Measurements from ENCODE around the gene MUS81.
A peak's percentile ranks its signal among the peaks of the same experiment; 100 is the strongest.
"Not testable (repeated sequence)": the region's sequence is repeated elsewhere in the genome, so short reads cannot be mapped to it uniquely, and the experiment has no call there.

Gene MUS81

DNA sequence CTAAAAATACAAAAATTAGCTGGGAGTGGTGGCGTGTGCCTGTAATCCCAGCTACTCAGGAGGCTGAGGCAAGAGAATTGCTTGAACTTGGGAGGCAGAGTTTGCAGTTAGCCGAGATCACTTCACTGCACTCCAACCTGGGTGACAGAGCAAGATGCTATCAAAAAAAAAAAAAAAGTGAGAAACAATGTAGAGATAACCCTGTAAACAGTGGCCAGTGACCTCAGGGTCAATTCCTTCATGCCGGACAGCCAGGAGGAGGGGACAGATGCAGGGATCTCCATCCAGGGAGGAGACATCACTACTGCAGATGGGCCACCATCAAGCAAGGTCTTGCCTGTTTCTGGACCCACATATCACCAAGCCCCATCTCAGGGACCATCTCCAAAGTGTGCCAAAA, 12.5 kb upstream of the MUS81 start:
- DNase-seq: no peak

DNA sequence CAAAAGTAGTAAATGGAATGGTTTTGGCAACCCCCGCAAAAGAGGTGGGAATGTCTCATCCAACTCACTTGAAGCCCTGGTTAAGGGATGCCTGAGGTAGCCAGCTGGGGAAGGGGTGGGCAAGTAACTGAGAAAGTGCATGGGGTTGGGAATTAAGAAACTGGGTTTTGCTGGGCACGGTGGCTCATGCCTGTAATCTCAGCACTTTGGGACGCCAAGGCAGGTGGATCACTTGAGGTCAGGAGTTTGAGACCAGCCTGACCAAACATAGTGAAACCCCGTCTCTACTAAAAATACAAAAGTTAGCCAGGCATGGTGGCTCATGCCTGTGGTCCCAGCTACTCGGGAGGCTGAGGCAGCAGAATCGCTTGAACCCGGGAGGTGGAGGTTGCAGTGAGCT, 11.5 kb upstream of the MUS81 start:
- not testable (repeated sequence) for DNase-seq

DNA sequence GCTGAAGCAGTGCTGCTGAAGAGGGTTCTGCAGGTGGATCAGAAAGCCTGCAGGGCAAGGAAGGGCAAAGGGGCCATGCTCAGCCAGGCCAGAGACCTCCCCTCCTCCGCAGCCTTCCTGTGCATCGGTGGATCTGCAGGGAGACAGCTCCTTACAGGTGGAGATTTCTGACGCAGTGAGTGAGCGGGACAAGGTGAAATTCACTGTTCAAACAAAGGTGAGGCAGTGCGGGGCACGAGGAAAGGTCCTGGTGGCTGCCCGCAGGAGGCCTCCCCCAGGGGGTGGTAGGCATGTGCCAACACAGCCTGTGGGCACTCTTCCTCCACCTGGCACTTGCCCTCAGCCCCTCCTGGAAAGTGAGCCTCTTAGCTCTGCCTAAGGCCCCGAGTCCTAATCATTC, 10.9 kb upstream of the MUS81 start:
- no peak for DNase-seq

DNA sequence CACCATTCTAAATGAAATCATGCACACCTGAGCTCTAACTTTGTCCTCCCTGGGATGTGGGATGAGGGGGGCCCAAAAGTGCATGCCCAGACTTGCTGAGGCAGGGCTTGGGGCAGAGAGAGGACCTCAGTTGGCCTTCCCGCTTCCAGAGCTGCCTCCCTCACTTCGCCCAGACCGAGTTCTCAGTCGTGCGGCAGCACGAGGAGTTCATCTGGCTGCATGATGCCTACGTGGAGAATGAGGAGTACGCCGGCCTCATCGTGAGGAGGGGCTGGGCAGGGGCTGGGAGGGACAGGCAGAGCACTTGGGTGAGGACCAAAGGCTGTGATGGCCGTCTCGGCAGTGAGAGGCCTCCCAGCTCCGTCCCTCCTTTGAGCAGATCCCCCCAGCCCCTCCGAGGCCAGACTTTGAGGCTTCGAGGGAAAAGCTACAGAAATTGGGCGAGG, 10.4 kb upstream of the MUS81 start:
- no peak for DNase-seq

DNA sequence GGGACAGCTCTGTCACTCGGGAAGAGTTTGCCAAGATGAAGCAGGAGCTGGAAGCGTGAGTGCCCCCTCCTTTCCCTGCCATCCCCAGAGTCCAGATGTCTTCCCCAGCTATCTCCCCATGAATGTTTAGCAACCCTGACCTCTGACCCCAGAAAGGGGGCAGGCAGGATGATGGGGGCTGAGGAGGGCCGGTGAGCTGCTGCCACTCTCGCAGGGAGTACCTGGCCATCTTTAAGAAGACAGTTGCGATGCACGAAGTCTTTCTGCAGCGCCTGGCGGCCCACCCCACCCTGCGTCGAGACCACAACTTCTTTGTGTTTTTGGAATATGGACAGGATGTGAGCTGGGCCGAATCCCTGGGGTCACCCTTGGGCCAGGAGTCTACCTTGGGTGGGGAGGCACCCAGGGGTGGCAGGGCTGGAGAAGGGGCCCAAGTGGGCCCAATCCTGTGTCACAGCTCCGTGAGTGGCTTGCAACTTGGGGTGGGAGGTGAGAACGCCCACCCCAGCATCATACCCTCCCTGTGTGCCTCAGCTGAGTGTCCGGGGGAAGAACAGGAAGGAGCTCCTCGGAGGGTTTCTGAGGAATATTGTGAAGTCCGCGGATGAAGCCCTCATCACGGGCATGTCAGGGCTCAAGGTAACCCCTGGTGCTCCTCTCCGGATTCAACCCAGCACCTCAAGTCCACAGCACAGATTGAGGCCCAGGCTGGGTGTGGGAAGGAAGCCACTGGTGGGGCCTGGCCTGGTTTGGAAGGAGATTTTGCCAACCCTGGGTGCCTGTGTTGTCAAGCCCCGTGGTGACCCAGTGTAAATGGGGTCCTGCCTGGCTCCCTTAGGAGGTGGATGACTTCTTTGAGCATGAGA, 9.8 kb upstream of the MUS81 start:
- no peak for DNase-seq

DNA sequence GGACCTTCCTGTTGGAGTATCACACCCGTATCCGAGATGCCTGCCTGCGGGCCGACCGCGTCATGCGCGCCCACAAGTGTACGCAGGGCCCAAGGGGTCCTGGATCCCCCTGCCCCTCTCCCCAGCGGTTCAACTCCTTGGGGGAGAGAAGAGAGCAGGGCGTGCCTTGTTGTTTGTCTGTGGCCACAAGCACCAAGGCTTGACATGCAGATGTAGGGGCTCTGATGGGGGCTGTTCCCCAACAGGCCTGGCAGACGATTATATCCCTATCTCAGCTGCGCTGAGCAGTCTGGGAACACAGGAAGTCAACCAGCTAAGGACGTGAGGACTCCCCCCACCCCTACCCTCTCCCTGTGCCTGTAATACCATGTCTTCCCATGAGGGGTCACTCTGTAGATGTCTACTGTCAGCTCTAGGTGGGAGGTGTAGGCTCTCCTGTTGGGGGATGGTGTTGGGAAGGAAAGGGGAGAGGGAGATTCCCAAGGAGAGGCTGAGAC, 9.1 kb upstream of the MUS81 start:
- DNase-seq: no peak

DNA sequence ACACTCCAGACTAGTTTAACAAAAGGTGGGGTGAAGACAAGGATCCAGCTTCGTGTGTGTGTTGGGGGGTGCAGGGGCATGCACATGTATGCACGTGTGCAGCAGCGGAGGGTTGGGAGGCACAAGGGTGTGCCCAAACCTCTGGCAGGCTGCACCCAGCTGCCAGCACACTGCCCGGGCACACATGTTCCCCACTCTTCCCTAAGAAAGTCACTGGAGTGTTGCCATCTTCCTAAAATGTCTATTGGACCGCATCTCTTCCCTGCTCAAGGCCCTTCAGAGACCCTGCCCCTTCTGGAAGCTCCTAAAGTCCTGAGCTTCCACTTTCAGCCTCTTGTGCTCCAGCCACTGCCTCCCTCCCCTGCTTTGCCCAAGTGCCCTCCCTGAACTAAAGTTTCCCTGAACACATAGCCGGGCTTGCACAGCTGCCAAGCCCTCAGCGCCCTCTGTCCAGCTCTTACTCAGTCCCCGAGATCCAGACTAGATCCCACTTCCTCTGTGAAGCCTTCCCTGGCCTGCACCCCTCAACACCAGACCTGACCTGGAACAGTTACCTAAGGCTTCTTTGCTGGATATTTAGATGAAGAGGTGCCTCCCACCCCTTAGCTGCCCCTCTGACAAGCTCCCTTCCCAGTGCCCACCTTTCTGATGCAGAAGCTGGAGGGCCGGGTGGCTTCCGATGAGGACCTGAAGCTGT, 8.3 kb upstream of the MUS81 start:
- DNase-seq: no peak

DNA sequence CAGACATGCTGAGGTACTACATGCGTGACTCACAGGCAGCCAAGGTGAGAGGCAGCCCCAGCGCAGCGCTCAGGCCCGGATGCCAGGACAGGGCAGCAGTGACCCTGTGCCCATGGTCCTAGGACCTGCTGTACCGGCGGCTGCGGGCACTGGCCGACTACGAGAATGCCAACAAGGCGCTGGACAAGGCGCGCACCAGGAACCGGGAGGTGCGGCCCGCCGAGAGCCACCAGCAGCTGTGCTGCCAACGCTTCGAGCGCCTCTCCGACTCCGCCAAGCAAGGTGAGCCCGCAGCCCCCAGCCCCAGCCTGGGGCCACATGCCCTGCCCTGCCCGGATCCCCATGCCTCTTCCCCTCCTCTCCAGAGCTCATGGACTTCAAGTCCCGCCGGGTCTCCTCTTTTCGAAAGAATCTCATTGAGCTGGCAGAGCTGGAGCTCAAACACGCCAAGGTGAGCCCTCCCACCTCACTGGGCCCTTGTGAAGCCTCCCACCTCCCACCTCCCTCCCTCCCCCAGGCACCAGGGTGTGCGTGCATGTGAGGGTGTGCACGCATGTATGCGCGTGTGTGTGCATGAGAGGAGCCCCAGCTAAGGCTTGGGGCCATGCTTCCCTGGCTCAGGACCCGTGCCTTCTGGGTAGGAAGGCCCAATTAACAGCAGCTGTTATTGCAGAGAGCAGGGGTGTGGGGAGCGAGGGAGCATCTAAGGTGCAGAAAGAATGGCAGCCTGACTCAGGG, 7.6 kb upstream of the MUS81 start:
- DNase-seq: no peak

DNA sequence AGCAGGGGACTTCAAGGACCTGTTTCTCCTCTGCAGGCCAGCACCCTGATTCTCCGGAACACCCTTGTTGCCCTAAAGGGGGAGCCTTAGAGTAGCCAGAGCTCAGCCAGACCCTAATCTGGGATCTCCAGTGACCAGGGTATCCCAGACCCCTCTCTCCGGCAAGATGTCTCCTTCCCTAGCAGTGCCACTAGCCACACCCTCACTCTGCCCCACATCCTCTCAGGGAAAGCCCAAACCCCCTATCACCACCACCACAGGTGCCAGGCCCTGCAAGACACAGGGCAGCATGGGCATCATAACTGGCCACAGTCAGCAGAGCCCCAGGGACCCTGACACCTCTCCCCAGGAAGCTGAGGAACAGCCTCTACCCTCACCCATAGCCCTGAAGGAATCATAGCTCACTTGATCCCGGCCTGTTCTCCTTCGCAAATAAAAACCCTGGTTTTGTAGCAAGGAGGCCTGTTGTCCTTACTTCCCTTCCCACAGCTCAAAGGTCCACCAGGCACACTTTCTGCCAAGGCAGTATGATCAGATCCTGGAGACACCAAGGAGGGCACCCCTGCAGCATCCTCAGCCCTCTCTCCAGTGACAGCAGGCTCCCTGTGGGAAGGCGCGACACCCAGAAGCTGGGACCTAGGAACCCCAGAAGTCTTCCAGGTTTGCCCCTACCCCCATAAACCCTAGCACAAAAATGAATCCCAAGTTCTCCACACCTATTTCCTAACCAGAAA, 6.8 kb upstream of the MUS81 start:
- DNase-seq: no peak

DNA sequence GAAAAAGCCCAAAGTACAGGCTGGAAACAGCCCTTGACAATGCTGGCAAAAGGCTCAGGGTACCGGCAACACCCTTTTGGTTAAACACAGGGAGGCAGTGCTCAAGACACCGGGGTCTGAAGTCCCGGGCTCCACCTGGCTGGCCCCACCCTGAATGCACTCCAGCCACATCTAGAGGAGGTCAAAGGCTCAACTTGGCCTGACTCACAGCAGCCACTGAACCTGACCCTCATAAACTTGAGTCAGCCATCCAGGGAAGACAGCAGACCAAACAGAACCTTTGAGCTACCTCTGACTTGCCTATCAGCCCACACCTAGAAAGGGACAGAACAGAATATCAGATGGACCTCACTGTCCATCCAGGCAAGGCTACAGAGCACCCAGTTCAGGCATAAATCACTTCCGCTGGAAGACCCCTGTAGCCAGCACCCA, 6.1 kb upstream of the MUS81 start:
- no peak for DNase-seq

DNA sequence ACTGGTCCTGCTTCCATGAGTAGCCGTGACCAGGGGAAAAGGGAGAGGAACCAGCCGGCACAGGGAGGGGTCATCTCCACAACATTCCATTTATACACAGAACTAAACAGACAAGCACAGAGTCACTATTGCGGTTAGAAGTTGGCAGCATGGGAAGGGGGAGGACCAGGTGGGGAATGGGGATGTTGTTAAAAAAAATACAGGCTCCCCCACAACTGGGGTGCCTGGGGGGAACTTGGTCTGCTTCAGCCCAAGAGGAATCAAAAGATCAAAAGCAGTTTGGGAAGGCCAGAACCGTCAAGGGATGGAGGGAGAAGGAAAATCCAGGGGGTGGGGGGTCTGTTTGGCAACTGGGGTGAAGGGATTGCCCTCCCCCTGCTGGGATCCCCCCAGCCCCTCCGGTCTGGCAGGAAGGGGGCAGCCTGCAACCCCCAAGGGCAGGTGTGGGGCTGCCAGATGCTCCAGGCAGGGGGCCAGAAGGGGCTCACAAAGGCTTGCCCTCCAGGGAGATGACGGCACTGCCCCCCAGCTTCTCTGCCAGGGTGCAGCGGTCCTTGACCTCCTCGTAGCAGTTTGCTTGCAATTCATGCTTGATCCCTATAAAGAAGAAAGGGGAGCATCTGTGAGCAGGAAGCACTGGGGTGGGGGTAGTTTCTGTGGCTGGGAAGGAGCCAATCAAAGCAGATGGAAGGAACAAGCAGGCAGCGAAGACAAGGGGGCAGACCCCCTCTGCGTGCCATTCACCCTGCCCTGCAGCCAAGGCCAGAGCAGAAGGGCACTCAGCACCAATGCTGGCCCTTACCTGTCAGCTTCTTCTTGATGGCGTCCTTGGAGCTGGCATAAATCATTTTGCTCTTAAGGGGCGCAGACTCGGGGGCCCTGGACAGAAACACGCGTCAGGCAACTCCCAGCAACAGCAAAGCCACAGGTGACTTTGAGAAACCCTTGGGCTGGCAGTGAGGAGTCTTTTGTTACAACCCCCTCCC, 5.1 kb upstream of the MUS81 start:
- DNase-seq: no peak

DNA sequence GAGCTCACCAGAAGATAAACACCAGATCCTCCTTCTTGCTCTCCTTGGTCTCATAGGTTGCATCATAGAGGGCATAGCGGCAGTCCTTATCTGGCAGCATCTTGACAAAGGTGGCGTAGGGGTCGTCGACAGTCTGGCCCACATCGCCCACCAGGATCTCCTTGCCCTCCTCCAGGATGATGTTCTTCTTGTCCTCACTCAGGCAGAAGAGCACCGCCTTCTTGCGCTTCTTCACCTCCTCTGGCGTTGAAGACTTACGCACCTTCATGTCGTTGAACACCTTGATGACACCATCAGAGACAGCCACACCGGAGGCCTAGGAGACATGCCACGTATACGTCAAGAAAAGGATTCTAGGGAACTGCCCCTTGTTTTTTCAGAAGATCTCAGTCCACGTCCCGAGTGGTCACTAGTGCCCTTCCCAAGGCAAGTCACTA, 4.3 kb upstream of the MUS81 start:
- no peak for DNase-seq

DNA sequence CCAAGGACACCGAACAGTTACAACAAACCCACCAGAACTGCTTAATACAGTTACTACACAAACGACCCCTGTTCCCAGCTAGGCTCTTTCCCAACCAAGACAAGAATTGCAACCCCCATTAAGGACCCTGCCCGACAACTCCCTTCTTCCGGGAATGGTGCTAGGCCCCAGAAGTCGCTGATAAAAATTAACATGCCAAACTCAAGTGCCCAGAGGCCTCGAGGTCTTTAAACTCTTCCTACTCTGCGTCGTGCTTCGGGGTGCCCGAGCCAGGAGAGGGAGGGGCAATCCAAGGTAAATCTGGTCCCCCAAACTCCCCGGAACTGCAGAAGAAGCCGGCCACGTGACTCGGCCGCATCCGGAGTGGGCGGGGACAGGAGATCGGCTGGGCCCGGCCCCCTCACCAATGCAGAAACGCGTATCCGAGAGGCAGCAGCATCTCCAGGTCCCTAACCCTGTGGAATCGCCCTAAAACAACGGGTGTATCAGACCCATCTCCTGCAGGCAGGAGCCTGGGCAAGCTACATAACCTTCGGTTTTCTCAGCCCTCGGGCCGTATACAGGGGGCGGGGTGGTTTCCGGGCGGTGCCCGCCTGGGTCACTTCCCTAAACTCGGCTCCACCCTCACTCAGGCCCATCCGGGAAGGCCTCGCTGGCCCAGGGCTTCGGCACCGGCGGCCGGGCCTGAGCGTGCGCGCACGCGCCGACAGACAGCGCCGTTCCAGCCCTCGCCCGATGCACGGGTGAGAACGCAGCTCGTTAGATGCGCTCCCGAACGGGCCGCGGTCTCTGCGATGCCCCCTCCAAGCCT, 3.3 kb upstream of the MUS81 start:
- DNase-seq: peak; percentile 60 to 67

DNA sequence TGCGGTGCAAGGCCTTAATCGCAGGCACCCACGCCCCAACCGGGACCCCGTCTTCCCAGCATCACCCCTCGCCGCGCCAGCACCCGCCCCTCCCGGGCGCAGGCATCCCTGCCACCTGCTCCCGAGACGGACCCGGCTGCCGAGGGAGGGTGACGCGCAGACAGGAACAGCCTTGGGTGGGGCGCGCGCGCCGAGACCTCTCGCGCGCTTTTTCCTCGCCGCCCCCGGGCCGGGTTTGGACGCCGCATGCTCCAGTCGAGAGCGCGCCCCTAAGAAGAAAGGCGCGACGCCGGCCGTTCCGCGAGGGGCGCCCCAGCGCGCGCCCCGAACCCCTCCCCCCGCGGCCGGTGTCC, 2.8 kb upstream of the MUS81 start:
- no peak for DNase-seq

DNA sequence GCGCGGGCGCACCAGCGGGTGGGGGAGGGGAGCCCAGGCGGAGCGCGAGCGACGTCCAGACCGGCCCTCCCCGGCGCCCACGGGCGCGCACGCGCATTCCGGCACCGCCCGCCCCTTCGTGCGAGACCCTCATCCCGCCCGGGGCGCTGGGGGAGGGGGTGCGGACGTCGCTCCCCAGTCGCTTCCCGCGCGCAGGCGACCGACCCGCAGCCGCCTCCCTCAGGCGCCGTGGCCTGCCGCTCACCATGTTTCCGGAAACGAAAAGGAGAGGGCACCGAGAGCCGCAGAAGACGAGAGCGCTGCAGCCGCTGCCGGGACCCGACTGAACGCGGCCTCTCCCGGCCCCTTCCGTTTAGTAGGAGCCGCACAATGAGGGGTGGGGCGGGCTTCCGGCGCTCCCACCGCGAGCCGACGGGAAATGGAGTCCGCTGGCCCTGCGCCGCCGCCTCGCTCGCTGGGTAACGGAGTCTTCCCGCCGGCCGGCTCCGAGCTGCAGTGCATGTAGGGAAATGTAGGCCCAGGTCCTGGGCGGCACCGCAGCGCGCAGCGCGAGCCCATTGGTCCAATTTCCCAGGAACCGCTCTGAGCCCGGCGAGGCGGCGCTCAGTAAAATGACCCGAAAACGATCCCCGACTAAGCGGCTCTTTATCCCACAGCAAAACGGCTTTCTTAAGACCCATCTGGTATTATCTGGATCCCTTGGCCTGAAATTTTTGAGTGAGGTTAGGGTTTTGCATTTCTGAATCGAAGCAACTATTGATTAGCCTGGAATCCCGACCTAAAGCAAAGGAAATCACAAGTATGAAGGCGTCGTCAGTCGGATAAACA, 2.2 kb upstream of the MUS81 start, which contains the start of gene CFL1:
Gene CFL1 (minus strand): TSS at position 328 of the 828 bp plus-strand sequence. CDS start 81 bp downstream, at position 247.
- DNase-seq: peak; percentile 96 to 98

DNA sequence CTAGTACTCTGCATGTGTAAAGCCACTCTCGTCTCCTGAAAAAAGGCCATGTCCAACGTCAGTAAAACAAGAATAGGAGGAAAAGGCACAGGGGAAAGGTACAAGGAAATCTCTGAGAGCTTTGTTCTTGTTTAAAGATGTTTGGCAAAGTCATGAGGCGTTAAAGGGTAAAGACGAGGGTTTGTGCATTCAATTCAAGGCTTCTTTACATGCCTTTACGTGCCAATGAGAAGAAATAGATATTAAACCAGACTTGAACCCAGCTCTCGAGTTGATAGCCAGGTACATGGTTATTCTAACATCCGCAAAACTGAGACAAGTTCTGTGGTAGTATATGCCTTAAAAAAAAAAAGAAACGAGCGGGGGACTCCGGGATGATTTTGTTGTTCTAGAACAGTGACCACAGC, 1.5 kb upstream of the MUS81 start:
- DNase-seq: no peak

DNA sequence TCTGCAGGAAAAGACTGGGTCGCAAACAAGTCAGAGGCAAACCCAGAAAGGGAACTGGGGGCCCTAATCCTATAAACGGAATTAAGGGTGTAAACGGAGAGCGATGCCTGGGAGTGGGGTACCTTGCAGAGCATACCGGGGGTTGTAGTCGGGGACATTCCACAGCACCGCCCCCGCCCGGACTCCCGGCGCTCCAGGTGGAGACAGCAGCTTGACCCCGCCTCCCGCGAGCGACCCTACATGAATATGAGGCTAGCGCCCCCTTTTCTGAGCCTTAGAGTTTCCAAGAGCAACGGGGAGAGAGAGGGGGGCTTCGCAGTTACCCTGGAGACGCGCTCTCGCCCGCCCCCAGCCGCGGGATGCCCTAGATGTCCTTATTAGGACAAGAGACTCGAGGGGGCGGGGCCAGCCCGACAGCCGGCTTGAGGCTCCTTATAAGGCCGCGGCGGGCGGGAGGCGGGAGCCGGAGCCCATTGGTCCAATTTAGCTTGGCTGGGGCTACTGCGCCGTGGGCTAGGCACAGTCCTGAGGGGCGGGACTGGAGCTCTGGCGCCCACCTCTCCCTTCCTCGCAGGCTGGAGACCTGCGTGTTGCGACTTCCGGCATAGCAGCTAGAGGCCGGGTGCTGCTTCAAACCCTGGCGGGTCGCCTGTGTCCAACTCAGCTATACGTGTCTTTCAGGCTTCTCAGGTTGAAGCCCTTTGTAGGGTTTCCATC, 980 bp upstream of the MUS81 start:
- peak; percentile 90 to 91 for DNase-seq

DNA sequence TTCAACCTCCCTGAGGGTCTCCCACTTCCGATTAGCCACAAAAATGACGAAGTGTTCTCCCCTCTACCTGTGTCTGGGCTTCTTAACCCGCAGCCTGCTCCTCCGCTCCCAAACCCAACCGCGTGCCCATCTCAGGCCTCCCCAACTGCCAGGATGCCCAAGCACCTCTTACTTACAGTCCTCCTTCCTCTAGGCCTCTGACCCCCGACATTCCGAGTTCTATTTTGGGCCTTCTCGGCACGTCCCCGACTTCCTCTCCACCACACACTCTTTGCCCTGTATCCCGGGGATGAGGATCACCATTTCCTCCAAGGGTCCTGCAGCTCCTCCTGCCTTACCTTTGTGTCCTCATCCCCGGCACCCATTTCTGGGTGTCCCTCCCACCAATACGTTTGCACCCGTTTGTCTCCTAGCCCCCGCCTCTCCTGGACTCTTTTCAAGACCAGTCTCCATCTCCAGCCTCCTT, 388 bp upstream of the MUS81 start:
- DNase-seq: no peak

DNA sequence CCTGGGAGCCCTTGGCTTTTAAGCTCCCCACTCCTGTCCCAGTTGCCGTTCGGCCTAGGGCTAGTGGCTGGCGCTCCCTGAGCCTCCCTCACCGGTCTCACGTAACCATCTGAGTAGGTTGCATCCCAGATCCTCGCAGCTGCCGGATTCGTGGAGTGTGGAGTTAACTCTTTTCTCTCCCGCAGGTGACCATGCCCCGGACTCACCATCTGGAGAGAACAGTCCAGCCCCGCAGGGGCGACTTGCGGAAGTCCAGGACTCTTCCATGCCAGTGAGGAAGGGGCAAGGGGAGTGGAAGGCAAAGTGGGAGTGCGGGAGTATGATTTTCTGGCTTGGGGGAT, 902 bp downstream of the MUS81 start:
- no peak for DNase-seq

Measured in hippocampal formation (tissue), 2 donors.